GM19328 (cell line): ENCODE measurements around the gene LMBRD2.
"Not testable (repeated sequence)": the region's sequence is repeated elsewhere in the genome, so short reads cannot be mapped to it uniquely, and the experiment has no call there.

Experiments
- ATAC-seq: cut with Tn5 transposase; IDR thresholded peaks from one replicate; pipeline ENCODE4 v1.9.1; 2021; ENCODE audit warnings: mild to moderate bottlenecking, moderate library complexity; ENCODE audit not compliant: unreplicated experiment

The LMBRD2 gene

GRCh38 chr5:36151434-36152323 lies at the start of gene LMBRD2, which contains the start of gene SKP2:
Gene LMBRD2 (minus strand): TSS chr5:36151887. CDS start chr5:36143349, 8,538 bp downstream.
Gene SKP2 (plus strand): TSS chr5:36152111. CDS start chr5:36152263, 152 bp downstream.
- ATAC-seq: peak; percentile 97

GRCh38 chr5:36200513-36200912 lies 48.8 kb upstream of the LMBRD2 start:
- ATAC-seq: no peak

- ATAC-seq: no peak
Observed at GRCh38 chr5:36199620-36200019, 47.9 kb upstream of the LMBRD2 start.

GRCh38 chr5:36198783-36199182 lies 47.1 kb upstream of the LMBRD2 start:
- not testable (repeated sequence) for ATAC-seq

GRCh38 chr5:36198281-36198680 lies 46.6 kb upstream of the LMBRD2 start:
- no peak for ATAC-seq

GRCh38 chr5:36193746-36194145 lies 42.1 kb upstream of the LMBRD2 start:
- ATAC-seq: no peak

GRCh38 chr5:36184408-36184807 lies 32.7 kb upstream of the LMBRD2 start:
- ATAC-seq: not testable (repeated sequence)

GRCh38 chr5:36181774-36182173 lies 30.1 kb upstream of the LMBRD2 start:
- ATAC-seq: no peak

GRCh38 chr5:36180556-36181350 lies 29.1 kb upstream of the LMBRD2 start:
- no peak for ATAC-seq

GRCh38 chr5:36179950-36180349 lies 28.3 kb upstream of the LMBRD2 start:
- no peak for ATAC-seq

GRCh38 chr5:36178524-36178890 lies 26.8 kb upstream of the LMBRD2 start:
- ATAC-seq: no peak

GRCh38 chr5:36177715-36178523 lies 26.2 kb upstream of the LMBRD2 start:
- no peak for ATAC-seq

- peak; percentile 87 for ATAC-seq
Observed at GRCh38 chr5:36177154-36177553, 25.5 kb upstream of the LMBRD2 start.

- no peak for ATAC-seq
Observed at GRCh38 chr5:36175043-36175442, 23.4 kb upstream of the LMBRD2 start.

GRCh38 chr5:36174119-36174518 lies 22.4 kb upstream of the LMBRD2 start:
- ATAC-seq: no peak

GRCh38 chr5:36173426-36173825 lies 21.7 kb upstream of the LMBRD2 start:
- no peak for ATAC-seq

- ATAC-seq: no peak
Observed at GRCh38 chr5:36172599-36172998, 20.9 kb upstream of the LMBRD2 start.

GRCh38 chr5:36170832-36171424 lies 19.2 kb upstream of the LMBRD2 start:
- no peak for ATAC-seq

GRCh38 chr5:36168737-36169136 lies 17.1 kb upstream of the LMBRD2 start:
- no peak for ATAC-seq

GRCh38 chr5:36164461-36164860 lies 12.8 kb upstream of the LMBRD2 start:
- ATAC-seq: no peak
